ENCODE measurements around the gene CDC34.

CDC34 gene

GRCh38 chr19:543910-544608 lies 12.5 kb downstream of the CDC34 start, which contains the start of gene GZMM:
TSS of gene GZMM (plus strand) at chr19:544053. CDS start at chr19:544072, 19 bp downstream.
- peak; percentile 67 for DNase-seq

GRCh38 chr19:547117-547516 lies 15.6 kb downstream of the CDC34 start:
- no peak for DNase-seq

DNA sequence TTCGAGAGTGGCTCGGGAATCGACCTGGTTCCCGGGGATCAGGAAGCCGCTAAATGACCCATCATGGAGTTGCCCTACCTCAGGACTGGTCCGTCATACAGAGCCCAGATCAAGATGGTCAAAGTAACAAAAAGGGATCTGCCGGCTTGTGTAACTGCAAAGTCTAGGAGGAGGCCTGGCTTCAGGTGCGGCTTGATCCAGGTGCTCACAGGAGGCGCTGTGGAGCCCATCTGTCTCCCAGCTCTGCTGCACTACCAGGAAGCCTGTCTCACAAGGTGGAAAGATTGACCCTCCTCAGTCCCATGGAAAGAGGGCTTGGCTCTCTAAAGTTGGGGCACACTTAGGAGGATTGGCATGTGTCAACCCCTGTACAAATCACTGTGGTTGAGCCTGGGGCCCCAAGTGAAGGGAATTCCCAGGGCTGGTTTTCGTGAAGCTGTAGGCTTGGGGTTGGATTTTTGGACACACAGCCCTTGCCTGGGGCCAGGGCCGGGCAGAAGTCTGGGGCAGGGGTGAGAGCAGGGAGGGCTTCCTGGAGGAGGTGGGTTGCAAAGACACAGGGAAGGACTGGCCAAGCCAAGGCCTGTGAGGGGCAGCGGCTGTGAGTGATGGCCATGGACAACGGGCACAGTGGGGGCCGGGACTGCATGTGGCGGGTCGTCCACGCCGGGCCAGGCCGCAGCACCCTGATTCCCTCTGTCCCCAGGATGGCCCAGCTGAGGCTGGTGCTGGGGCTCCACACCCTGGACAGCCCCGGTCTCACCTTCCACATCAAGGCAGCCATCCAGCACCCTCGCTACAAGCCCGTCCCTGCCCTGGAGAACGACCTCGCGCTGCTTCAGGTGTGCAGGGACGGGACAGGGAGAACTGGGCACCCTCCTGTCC lies 16.5 kb downstream of the CDC34 start:
- no peak for DNase-seq

DNA sequence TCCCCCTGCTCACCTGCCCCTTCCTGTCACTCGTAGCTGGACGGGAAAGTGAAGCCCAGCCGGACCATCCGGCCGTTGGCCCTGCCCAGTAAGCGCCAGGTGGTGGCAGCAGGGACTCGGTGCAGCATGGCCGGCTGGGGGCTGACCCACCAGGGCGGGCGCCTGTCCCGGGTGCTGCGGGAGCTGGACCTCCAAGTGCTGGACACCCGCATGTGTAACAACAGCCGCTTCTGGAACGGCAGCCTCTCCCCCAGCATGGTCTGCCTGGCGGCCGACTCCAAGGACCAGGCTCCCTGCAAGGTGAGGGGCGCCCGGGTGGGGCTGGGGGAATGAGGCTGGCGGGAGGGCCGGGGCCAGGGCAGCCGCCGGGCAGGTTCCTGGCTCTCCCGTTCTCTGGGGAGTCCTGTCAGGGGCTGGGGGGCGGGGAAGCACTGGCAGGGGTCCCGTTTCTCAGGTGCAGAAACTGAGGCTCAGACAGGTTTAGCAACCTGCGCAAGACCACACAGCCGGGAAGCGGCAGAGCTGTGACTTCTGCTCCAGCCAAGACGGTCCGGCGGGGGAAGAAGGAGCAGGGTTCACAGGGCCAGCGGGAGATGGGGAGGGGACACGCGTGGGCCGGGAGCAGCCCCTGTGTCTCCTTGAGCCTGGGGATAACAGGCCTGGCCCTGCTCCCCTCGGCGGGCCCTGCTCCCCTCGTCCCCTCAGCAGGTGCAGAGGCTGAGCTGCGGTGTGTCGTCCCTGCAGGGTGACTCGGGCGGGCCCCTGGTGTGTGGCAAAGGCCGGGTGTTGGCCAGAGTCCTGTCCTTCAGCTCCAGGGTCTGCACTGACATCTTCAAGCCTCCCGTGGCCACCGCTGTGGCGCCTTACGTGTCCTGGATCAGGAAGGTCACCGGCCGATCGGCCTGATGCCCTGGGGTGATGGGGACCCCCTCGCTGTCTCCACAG lies 17.6 kb downstream of the CDC34 start:
- no peak for DNase-seq

DNA sequence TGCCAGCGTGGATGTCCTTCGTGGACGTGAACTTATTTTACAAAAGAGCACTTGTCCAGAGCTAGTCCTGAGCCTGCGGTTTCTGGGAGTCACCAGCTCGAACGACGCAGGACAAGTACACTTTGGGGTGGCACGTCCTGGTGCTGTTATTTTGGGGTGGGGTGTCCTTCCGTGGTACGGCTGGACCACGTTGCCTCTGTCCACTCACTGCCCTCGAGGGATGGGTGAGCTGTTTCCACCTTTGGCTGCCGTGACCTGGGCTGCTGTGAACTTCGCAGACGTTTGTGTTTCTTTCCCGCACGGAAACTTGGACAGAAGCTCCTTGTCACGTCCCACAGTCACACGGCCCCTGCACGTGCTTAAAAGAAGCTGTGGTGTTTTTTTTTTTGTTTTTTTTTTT lies 23.3 kb downstream of the CDC34 start:
- DNase-seq = no peak

- DNase-seq = no peak
Measured at GRCh38 chr19:555474-555808, 23.9 kb downstream of the CDC34 start.

DNA sequence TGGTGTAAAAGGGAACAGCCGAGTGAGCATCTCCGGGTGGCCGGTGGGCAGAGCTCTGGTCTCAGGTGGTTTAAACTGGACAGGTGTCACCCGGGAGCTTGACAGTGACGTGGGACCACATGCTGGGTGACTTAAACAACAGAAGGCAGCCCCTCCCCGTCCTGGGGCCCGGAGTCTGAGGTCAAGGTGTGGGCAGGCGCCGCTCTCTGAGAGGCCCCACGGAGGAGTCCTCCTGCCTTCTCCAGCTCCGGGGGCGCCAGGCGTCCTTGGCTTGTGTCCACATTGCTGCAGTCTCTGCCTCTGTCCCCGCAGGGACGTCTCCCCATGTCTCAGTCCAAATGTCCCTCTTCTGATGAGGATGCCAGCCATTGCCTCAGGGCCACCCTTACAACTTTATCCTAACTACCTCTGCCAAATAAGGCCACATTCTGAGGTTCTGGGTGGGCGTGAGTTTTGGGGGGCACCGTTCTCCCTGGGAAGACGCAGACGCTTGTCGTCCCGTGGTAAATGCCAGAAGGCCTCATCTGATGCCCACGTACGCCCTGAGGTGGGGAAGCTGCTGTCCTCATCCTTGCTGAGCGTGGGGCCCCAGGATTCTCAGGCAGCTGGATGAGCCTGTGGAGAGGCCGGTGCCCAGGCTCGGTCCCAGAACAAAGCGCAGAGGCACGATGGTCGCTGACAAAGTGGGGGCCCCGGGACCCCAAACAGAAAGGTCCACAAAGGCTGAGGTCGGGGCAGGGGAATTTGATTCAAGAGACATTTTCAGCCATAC lies 25.2 kb downstream of the CDC34 start:
- no peak for DNase-seq

- no peak for DNase-seq
Measured at GRCh38 chr19:558770-559439, 27.3 kb downstream of the CDC34 start.

- DNase-seq = no peak
Measured at GRCh38 chr19:560121-560520, 28.6 kb downstream of the CDC34 start.

- DNase-seq = no peak
Measured at GRCh38 chr19:566403-566802, 34.8 kb downstream of the CDC34 start.

GRCh38 chr19:566844-567243 lies 35.3 kb downstream of the CDC34 start:
- DNase-seq = no peak

DNA sequence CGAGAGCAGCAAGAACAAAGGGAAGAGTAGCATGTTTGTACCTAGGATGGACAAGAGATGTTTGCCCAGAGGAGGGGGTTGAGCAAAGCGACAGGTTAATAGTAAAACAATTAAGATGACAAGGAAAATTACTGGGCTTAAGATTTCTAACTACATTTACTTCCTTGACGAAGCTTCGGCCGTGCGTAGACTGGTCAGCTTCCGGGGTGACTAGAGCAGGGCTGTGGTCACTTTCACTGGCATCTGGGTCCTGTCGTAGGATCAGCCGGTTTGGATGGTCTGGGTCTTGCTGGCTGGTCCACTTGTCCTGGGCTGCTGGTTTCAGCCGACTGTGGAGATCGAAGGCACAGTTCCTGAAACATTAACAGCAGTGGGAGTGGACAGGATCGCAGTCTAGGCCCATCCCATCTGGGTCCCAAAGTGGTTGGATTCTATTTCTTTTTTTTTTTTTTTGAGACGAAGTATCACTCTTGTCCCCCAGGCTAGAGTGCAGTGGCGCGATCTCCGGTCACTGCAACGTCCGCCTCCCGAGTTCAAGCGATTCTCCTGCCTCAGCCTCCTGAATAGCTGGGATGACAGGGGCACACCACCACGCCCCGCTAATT lies 35.8 kb downstream of the CDC34 start:
- no peak for DNase-seq

- DNase-seq = no peak
Measured at GRCh38 chr19:570251-570686, 38.7 kb downstream of the CDC34 start.

DNA sequence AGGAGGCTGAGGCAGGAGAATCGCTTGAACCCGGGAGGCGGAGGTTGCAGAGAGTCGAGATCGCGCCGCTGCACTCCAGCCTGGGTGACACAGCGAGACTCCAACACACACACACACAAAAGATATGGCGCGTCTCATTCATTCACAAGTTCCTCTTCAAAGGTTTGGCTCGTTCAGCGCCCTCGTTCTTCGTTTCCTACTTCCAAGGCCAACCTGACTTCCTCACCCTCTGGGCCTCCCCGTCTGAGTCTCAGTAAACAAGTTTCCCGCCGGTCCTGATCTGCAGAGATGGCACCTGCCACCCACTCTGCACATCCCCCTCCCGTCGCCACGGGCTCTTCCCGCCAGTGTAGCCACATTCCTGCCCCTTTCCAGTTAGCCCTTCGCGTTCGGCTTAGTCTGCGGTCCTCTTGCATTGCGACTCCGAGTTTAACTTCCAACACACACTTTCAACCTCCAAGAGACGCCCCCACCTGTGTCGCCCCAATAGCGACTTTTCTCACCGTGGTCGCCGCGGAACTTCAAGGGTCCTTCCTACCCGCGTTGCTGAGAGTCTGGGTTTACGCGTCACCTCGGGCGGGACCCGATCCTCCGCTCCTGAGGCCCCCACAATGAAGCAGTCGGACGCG lies 39.5 kb downstream of the CDC34 start:
- no peak for DNase-seq

DNA sequence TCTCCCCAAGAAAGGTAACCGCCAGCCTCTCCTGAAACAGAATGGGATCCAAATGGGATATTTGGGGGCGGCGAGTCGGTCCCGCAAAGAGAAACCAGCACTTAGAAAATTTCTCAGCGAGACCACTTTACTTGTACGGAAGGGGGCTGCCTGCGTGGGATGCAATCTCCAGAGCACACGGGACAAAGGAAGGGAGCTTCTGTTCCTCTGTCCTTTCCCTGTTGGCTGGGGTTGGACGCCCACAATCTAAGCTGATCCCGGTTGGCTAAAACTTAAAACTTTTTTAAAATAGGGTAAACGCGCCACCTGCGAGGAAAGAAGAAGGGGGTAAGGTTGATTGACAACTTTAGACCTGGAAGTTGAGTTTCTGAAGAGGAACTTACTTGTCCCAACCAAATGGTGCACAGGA lies 40.0 kb downstream of the CDC34 start:
- no peak for DNase-seq

DNA sequence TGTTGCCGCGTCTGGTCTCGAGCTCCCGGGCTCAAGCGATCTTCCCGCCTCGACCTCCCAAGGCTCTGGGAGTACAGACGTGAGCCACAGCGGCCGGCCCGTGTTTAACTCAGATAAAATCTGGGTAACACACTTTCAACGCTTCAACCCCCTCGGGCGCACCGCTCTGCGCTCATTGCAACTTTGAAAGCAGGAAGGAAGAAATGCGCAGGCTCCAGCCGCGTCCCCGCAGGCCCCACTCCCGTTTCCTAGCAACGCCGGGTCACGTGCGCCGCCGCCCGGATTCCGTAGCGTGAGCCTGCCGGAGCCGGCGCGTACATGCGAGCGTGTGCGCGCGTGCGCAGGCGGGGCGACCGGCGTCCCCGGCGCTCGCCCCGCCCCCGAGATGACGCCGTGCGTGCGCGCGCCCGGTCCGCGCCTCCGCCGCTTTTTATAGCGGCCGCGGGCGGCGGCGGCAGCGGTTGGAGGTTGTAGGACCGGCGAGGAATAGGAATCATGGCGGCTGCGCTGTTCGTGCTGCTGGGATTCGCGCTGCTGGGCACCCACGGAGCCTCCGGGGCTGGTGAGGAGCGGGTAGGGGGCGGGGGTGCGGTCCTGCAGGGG lies 40.7 kb downstream of the CDC34 start, which contains the start of gene BSG:
BSG (plus strand) TSS at position 457 of the 603 bp plus-strand sequence; CDS start at position 496, 39 bp downstream.
- peak; percentile 97 for DNase-seq

GRCh38 chr19:572743-573518 lies 41.4 kb downstream of the CDC34 start:
- no peak for DNase-seq

GRCh38 chr19:573519-573825 lies 41.9 kb downstream of the CDC34 start:
- DNase-seq = no peak

Measured in activated T-cell treated with anti-CD3 and anti-CD28 coated beads for 4 hours (primary cell).